ENCODE measurements around the gene SNW1. TPM values are rescaled to one million over a fixed set of nuclear protein-coding genes. Genes with fewer than 3 reads are reported as not detected.

Gene SNW1
- total RNA-seq, 1 experiment from 2014 or later = 92.1 TPM

DNA sequence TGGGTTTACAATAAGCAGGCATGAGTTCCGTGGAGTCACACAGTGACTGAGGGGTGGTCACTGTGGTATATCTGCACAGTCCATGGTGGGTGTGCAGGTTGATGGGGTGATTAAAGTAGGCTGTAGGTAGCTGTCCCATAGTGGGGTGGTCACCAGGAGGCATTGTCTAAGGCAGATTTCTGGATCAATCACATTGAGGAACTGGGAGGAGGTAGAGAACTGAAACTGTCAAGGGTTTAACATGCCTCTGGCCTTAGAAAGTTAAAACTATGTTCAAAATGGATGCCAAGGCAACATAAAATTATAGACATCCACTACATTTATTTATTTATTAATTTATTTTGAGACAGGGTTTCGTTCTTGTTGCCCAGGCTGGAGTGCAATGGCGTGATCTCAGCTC, 47.3 kb upstream of the SNW1 start (continued):
- no peak for TF ChIP-seq SMAD3 (CRISPR knock-in tag; IDR thresholded peaks at IDR 0.05; ENCODE audit: borderline replicate concordance)
- TF ChIP-seq, protein P1, sequence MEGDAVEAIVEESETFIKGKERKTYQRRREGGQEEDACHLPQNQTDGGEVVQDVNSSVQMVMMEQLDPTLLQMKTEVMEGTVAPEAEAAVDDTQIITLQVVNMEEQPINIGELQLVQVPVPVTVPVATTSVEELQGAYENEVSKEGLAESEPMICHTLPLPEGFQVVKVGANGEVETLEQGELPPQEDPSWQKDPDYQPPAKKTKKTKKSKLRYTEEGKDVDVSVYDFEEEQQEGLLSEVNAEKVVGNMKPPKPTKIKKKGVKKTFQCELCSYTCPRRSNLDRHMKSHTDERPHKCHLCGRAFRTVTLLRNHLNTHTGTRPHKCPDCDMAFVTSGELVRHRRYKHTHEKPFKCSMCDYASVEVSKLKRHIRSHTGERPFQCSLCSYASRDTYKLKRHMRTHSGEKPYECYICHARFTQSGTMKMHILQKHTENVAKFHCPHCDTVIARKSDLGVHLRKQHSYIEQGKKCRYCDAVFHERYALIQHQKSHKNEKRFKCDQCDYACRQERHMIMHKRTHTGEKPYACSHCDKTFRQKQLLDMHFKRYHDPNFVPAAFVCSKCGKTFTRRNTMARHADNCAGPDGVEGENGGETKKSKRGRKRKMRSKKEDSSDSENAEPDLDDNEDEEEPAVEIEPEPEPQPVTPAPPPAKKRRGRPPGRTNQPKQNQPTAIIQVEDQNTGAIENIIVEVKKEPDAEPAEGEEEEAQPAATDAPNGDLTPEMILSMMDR (IDR thresholded peaks at IDR 0.05) = no peak

DNA sequence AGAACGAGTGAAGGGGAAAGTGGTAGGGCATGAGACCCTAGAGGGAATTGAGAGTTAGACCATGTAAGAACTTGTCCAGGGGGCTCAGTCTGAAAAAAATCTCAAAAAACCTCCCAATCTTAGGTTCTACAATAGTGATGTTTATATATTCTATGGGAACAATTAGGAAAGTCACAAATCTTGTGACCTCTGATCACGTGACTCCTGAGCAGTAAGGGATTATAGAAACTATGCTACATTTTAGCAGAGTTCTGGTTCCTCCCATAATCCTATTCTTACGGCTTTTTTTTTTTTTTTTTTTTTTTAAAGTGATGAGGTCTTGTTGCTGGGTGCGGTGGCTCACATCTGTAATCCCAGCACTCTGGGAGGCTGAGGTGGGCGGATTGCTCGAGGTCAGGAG, 44.8 kb upstream of the SNW1 start:
- no peaks in the 10 kb centered on the region for H3K9me3 Mint-ChIP-seq
- ATAC-seq (no peak), DNase-seq (ENCODE audit: low spot score) (no peak)
- no peaks in the 10 kb centered on the region for H3K27me3 Mint-ChIP-seq (ENCODE audit: low read depth)
- ChIA-PET CTCF (interaction anchor here (0.6 to 0.7 kb wide), 2 partner anchors 100 to 151 kb away, joined by 4 to 6 read pairs; no protein-coding TSS in a partner anchor), POLR2A (no interaction called here)
- TF ChIP-seq, protein P2, sequence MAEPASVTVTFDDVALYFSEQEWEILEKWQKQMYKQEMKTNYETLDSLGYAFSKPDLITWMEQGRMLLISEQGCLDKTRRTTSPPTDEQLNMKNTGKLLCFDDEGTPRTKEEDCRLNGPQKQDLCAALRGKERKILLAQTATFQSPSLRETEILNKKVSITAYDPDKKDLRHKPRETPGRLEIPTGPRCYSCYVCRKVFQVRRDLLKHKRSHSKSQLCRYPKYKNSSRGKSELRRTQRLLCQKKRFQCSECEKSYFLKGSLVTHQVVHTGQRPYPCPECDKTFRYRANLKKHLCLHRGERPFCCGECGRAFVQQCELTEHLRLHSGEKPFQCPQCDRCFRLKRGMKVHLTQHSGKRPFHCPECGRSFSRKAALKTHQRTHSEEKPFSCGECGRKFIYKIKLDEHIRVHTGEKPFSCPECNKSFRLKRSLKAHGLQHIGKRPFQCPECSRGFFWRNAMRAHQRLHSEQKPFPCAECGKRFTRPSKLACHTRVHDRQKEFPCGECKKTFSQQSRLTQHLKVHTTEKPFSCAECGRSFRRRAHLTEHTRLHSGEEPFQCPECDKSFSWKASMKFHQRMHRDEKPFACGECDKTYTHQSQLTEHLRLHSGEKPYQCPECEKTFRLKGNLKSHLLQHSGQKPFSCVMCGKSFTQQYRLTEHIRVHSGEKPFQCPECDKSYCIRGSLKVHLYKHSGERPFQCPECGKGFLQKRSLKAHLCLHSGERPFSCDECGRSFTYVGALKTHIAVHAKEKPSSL (CRISPR knock-in tag; conservative IDR thresholded peaks at IDR 0.05) = no peak
- TF ChIP-seq, protein P3, sequence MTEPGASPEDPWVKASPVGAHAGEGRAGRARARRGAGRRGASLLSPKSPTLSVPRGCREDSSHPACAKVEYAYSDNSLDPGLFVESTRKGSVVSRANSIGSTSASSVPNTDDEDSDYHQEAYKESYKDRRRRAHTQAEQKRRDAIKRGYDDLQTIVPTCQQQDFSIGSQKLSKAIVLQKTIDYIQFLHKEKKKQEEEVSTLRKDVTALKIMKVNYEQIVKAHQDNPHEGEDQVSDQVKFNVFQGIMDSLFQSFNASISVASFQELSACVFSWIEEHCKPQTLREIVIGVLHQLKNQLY (CRISPR knock-in tag; IDR thresholded peaks at IDR 0.05) = no peak
- TF ChIP-seq, protein P4, sequence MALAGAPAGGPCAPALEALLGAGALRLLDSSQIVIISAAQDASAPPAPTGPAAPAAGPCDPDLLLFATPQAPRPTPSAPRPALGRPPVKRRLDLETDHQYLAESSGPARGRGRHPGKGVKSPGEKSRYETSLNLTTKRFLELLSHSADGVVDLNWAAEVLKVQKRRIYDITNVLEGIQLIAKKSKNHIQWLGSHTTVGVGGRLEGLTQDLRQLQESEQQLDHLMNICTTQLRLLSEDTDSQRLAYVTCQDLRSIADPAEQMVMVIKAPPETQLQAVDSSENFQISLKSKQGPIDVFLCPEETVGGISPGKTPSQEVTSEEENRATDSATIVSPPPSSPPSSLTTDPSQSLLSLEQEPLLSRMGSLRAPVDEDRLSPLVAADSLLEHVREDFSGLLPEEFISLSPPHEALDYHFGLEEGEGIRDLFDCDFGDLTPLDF (CRISPR knock-in tag; IDR thresholded peaks at IDR 0.05) = no peak
- TF ChIP-seq KAT7 (CRISPR knock-in tag; IDR thresholded peaks at IDR 0.05; ENCODE audit: borderline replicate concordance) (no peak), NR3C1 (CRISPR knock-in tag; conservative IDR thresholded peaks at IDR 0.05; ENCODE audit: low read depth) (no peak), FOXP1 (CRISPR knock-in tag; IDR thresholded peaks at IDR 0.05; ENCODE audit: borderline replicate concordance) (no peak), GTF2I (CRISPR knock-in tag; conservative IDR thresholded peaks at IDR 0.05) (no peak), CREM (CRISPR knock-in tag; IDR thresholded peaks at IDR 0.05) (no peak), NFE2L1 (CRISPR knock-in tag; IDR thresholded peaks at IDR 0.05) (no peak), ATF1 (CRISPR knock-in tag; IDR thresholded peaks at IDR 0.05) (no peak)
- TF ChIP-seq, protein P5, sequence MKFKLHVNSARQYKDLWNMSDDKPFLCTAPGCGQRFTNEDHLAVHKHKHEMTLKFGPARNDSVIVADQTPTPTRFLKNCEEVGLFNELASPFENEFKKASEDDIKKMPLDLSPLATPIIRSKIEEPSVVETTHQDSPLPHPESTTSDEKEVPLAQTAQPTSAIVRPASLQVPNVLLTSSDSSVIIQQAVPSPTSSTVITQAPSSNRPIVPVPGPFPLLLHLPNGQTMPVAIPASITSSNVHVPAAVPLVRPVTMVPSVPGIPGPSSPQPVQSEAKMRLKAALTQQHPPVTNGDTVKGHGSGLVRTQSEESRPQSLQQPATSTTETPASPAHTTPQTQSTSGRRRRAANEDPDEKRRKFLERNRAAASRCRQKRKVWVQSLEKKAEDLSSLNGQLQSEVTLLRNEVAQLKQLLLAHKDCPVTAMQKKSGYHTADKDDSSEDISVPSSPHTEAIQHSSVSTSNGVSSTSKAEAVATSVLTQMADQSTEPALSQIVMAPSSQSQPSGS (CRISPR knock-in tag; IDR thresholded peaks at IDR 0.05; ENCODE audit: borderline replicate concordance, low read depth) = no peak
- TF ChIP-seq, protein P6, sequence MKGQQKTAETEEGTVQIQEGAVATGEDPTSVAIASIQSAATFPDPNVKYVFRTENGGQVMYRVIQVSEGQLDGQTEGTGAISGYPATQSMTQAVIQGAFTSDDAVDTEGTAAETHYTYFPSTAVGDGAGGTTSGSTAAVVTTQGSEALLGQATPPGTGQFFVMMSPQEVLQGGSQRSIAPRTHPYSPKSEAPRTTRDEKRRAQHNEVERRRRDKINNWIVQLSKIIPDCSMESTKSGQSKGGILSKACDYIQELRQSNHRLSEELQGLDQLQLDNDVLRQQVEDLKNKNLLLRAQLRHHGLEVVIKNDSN (CRISPR knock-in tag; IDR thresholded peaks at IDR 0.05) = no peak
- TF ChIP-seq, protein P7, sequence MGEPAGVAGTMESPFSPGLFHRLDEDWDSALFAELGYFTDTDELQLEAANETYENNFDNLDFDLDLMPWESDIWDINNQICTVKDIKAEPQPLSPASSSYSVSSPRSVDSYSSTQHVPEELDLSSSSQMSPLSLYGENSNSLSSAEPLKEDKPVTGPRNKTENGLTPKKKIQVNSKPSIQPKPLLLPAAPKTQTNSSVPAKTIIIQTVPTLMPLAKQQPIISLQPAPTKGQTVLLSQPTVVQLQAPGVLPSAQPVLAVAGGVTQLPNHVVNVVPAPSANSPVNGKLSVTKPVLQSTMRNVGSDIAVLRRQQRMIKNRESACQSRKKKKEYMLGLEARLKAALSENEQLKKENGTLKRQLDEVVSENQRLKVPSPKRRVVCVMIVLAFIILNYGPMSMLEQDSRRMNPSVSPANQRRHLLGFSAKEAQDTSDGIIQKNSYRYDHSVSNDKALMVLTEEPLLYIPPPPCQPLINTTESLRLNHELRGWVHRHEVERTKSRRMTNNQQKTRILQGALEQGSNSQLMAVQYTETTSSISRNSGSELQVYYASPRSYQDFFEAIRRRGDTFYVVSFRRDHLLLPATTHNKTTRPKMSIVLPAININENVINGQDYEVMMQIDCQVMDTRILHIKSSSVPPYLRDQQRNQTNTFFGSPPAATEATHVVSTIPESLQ (CRISPR knock-in tag; IDR thresholded peaks at IDR 0.05) = no peak
- TF ChIP-seq, protein P8, sequence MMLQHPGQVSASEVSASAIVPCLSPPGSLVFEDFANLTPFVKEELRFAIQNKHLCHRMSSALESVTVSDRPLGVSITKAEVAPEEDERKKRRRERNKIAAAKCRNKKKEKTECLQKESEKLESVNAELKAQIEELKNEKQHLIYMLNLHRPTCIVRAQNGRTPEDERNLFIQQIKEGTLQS (CRISPR knock-in tag; conservative IDR thresholded peaks at IDR 0.05) = no peak
- TF ChIP-seq, protein P9, sequence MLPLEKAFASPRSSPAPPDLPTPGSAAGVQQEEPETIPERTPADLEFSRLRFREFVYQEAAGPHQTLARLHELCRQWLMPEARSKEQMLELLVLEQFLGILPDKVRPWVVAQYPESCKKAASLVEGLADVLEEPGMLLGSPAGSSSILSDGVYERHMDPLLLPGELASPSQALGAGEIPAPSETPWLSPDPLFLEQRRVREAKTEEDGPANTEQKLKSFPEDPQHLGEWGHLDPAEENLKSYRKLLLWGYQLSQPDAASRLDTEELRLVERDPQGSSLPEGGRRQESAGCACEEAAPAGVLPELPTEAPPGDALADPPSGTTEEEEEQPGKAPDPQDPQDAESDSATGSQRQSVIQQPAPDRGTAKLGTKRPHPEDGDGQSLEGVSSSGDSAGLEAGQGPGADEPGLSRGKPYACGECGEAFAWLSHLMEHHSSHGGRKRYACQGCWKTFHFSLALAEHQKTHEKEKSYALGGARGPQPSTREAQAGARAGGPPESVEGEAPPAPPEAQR (CRISPR knock-in tag; IDR thresholded peaks at IDR 0.05) = no peak
- H3K4me3 Mint-ChIP-seq = no peak overlapping the region
- no peak overlapping the region for H3K27ac Mint-ChIP-seq
- H3K36me3 Mint-ChIP-seq = no peaks in the 10 kb centered on the region
- peaks cover 12% of the 10 kb centered on the region for H3K4me1 Mint-ChIP-seq
